IMR-90 (cell line): Measurements from ENCODE around the gene U2SURP.

Source experiments
- CTCF ChIP-seq: conservative IDR thresholded peaks from 2 replicates; pipeline ENCODE4 v1.5.1; 2012; ENCODE audit warnings: mild to moderate bottlenecking, low read depth, low read length, improper control_type of control experiment
- MAFK ChIP-seq: IDR thresholded peaks from 2 replicates; pipeline ENCODE4 v1.6.1; 2012; ENCODE audit warnings: low read depth, low read length, improper control_type of control experiment
- NFE2L2 ChIP-seq: fragments of 150-350 bp; IDR thresholded peaks from 2 replicates; pipeline ENCODE4 v1.6.1; 2016; ENCODE audit warnings: low read depth, mild to moderate bottlenecking, low read length
- POLR2A ChIP-seq: IDR thresholded peaks from 2 replicates; pipeline ENCODE4 v1.6.1; 2012; ENCODE audit warnings: mild to moderate bottlenecking, low read depth, low read length
- RAD21 ChIP-seq: IDR thresholded peaks from 2 replicates; pipeline ENCODE4 v1.6.1; 2012; ENCODE audit warnings: low read length, improper control_type of control experiment
- RFX5 ChIP-seq: IDR thresholded peaks from 2 replicates; pipeline ENCODE4 v1.8.0; 2012; ENCODE audit warnings: low read depth, mild to moderate bottlenecking, low read length, moderate library complexity
- SMC3 ChIP-seq: fragments of 150-350 bp; IDR thresholded peaks from 2 replicates; pipeline ENCODE4 v1.6.1; 2016; ENCODE audit warnings: low read depth, mild to moderate bottlenecking, antibody characterized with exemption, low read length, moderate library complexity
- USF2 ChIP-seq: fragments of 150-350 bp; IDR thresholded peaks from 2 replicates; pipeline ENCODE4 v1.6.1; 2017; ENCODE audit warnings: mild to moderate bottlenecking, antibody characterized with exemption, low read length, low read depth

DNA sequence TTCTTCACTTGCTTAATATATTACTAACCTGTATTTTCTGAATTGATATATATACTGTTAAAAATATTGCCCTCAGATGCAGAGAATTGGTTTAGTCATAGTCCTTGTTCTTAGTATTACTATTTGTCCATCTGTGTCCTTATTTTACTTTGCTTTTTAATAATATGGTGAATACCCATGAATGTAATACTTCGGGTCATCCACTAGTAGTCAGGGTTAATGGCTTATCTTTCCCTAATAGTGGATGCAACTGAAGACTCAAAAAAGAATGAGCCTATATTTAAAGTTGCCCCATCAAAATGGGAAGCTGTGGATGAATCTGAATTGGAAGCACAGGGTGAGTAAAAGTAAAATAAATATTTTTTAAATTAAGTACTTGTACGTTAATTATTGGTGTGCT is 36.5 kb downstream of the U2SURP start:
- no peak for TF ChIP-seq POLR2A
- TF ChIP-seq CTCF: 0 out of 2 replicates have a peak, but pooled peaks have one; percentile 7
- no peak for TF ChIP-seq RAD21
- no peak for TF ChIP-seq SMC3
- TF ChIP-seq USF2: no peak
- no peak for TF ChIP-seq NFE2L2
- no peak for TF ChIP-seq RFX5
- TF ChIP-seq MAFK: no peak
